Gastroesophageal sphincter (tissue), 4 donors: ENCODE results near the gene NPDC1. TPM values are rescaled to one million over a fixed set of nuclear protein-coding genes. Genes with fewer than 3 reads are reported as not detected.

Experiments used
- ATAC-seq: fragments of 150-250 bp; one replicate; pipeline ENCODE4 v1.9.1; 2016; ENCODE audit warnings: mild to moderate bottlenecking, moderate library complexity
- H3K27ac ChIP-seq, 4 donors: fragments of 200-600 bp; sonication (generic) in 3 of 4; 1 replicate in 3 of 4; 2 replicates in 1 of 4; pipeline ENCODE4 v1.5.1; 2016 to 2019
- H3K27me3 ChIP-seq: fragments of 200-600 bp; sonication (generic); one replicate; pipeline ENCODE4 v1.5.1; 2019
- H3K36me3 ChIP-seq, 2 donors: fragments of 200-600 bp; sonication (generic); one replicate each; pipeline ENCODE4 v1.5.1; 2019; ENCODE audit warnings: control low read depth in 1 of 2
- H3K4me1 ChIP-seq, 3 donors: fragments of 200-600 bp; sonication (generic); 1 replicate in 2 of 3; 2 replicates in 1 of 3; pipeline ENCODE4 v1.5.1; 2016 to 2019; ENCODE audit warnings: control low read depth in 2 of 3
- H3K4me3 ChIP-seq, 2 donors: fragments of 200-600 bp; sonication (generic); one replicate each; pipeline ENCODE4 v1.5.1; 2019; ENCODE audit warnings: mild to moderate bottlenecking in 1 of 2, moderate library complexity in 1 of 2
- H3K9me3 ChIP-seq, 3 donors: fragments of 200-600 bp; sonication (generic); one replicate each; pipeline ENCODE4 v1.5.1; 2017 to 2019; ENCODE audit warnings: control low read depth in 2 of 3
- EP300 ChIP-seq: sonication (generic); formaldehyde crosslinking; IDR thresholded peaks from one replicate; pipeline ENCODE4 v1.6.1; 2017; ENCODE audit warnings: antibody characterized with exemption, mild to moderate bottlenecking
- POLR2A ChIP-seq, 2 donors: fragments of 450-650 bp; IDR thresholded peaks; one replicate each; pipeline ENCODE4 v1.6.1; 2017; ENCODE audit warnings: antibody characterized with exemption in 2 of 2, mild to moderate bottlenecking in 2 of 2, moderate library complexity in 1 of 2
- POLR2AphosphoS5 ChIP-seq: sonication (generic); formaldehyde crosslinking; IDR thresholded peaks from one replicate; pipeline ENCODE4 v1.6.1; 2017; ENCODE audit warnings: antibody characterized with exemption
- WGBS, 2 donors: methylation state at CpG; one replicate each; pipeline ENCODE4 v1.1.5; 2018; ENCODE audit warnings: low coverage in 1 of 2; 5-methylcytosine and 5-hydroxymethylcytosine counted together
- total RNA-seq, 4 donors: library from RNA; depleted of rRNA; stranded (reverse); fragments of >200 nt; gene quantifications; one replicate each; pipeline ENCODE4 v1.1.0, GENCODE V29; 2016
- TF ChIP-seq, protein P1 (sequence below), 4 experiments: fragments of 200-600 bp in 2 of 4; fragments of 450-650 bp in 2 of 4; sonication (generic) in 1 of 4; IDR thresholded peaks; one replicate each; pipeline ENCODE4 v1.5.1; 2017 to 2019; ENCODE audit warnings: antibody characterized with exemption in 4 of 4, mild to moderate bottlenecking in 2 of 4, moderate library complexity in 2 of 4

The NPDC1 gene
- total RNA-seq, 4 donors from 2014 or later, result 50.4 to 69.9 (median 59.5) TPM

DNA sequence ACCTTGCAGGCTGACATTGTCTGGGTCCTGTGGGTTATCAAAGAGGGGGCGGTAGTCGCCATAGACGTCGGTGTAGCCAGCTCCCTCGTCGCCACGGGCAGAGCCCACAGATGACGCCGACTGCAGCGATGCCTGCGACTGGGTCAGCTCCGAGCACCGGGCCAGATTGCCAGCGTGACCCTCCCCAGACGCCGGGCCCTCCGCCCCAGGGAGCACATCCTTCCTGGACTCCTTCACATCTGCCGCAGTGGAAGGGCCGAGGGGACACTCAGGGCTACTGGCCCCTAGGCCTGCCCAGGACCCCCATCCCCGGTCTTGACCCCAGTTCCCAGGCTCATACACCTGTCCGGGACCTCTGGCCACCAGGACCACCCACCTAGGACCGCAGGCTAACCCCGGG is 31.8 kb downstream of the NPDC1 start:
- Histone ChIP-seq H3K27me3 (no peaks in the 10 kb centered on the region), H3K27ac (no peak overlapping the region), H3K4me1 (no peaks in the 10 kb centered on the region), H3K36me3 (peaks cover 0 to 100% of the 10 kb centered on the region in 2 donors), H3K9me3 (no peaks in the 10 kb centered on the region), H3K4me3 (no peak overlapping the region)
- no peak for TF ChIP-seq EP300
- TF ChIP-seq POLR2AphosphoS5, result no peak
- TF ChIP-seq POLR2A (IDR thresholded peaks at IDR 0.05), result no peak
- TF ChIP-seq, protein P1, sequence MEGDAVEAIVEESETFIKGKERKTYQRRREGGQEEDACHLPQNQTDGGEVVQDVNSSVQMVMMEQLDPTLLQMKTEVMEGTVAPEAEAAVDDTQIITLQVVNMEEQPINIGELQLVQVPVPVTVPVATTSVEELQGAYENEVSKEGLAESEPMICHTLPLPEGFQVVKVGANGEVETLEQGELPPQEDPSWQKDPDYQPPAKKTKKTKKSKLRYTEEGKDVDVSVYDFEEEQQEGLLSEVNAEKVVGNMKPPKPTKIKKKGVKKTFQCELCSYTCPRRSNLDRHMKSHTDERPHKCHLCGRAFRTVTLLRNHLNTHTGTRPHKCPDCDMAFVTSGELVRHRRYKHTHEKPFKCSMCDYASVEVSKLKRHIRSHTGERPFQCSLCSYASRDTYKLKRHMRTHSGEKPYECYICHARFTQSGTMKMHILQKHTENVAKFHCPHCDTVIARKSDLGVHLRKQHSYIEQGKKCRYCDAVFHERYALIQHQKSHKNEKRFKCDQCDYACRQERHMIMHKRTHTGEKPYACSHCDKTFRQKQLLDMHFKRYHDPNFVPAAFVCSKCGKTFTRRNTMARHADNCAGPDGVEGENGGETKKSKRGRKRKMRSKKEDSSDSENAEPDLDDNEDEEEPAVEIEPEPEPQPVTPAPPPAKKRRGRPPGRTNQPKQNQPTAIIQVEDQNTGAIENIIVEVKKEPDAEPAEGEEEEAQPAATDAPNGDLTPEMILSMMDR (IDR thresholded peaks at IDR 0.05), result no peak
- no CpG with 5 or more reads among the region's 23 CpGs for WGBS, 2 donors
- no peak for ATAC-seq

DNA sequence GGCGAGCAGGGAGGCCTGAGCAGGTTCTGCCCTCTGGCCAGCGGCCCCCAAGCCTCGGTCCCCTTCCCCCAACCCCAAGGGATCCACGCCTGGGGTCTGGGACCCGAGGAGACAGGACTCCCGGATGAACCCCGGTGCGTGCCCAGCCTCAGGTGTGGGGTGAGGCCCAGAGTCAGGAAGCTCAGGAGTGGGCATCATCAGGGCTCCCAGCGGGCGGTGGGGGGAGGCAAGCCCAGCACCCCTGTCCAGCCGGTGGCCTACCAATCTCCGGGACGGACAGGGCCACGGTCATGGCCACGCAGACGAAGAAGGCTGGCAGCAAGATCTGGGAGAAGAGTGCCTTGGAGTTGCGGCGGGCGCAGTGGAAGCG is 32.4 kb downstream of the NPDC1 start:
- no peaks in the 10 kb centered on the region for H3K27me3 ChIP-seq
- TF ChIP-seq POLR2AphosphoS5 (no peak), EP300 (no peak), POLR2A (IDR thresholded peaks at IDR 0.05) (no peak)
- TF ChIP-seq, protein P1 (IDR thresholded peaks at IDR 0.05), result no peak
- no peak overlapping the region for H3K4me3 ChIP-seq
- H3K4me1 ChIP-seq, result no peaks in the 10 kb centered on the region
- no peak overlapping the region for H3K27ac ChIP-seq
- ATAC-seq, result no peak
- H3K36me3 ChIP-seq, result peaks cover 0 to 100% of the 10 kb centered on the region in 2 donors
- no CpG with 5 or more reads among the region's 20 CpGs for WGBS, 2 donors
- no peaks in the 10 kb centered on the region for H3K9me3 ChIP-seq

DNA sequence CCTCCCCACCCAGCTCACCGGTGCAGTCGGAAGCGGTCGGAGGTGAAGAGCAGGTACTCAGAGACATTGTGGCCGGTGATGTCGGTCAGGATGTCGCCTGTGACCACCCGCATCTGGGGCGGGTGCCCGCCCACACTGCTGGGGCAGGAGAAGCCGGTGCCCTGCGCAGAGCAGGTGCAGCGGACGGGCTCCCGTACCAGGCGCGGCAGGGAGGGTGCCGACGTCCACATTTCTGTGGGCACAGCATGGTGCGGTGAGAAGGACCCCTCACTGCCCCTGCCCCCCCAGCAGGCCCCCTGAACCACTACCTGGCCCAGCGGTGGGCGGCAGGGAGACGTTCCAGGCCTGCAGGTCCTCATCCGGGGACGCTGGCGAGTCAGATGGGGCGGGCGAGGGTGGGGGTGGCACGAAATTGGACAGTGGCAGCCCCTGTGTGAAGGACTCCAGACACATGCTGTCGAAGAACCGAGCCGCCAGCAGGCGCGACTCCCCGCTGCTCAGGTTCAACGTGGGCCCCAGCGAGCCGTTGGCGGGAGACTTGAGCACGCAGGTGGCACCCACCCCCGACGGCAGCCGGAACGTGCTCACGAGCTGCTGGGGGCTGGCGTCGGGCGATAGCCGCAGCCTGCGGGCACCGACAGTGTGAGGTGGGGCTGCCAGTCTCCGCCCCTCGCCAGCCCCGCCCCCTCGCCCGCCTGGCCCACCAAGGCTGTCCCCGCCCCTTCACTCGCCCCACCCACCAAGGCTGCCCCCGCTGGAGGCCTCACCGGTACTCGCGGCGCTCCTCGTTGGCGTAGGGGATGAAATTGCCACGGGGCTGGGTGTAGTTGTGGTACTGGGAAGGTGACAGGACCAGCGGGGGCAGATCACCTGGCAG is 33.0 kb downstream of the NPDC1 start:
- peaks cover 0 to 100% of the 10 kb centered on the region in 2 donors for H3K36me3 ChIP-seq
- 52 to 90% methylated on average over 2 to 4 of the region's 67 CpGs for WGBS, 2 donors
- peaks cover 0 to 3% (median 0%) of the 10 kb centered on the region in 3 donors for H3K4me1 ChIP-seq
- TF ChIP-seq EP300 (no peak), POLR2A (IDR thresholded peaks at IDR 0.05) (no peak), POLR2AphosphoS5 (no peak)
- TF ChIP-seq, protein P1 (IDR thresholded peaks at IDR 0.05), result no peak
- no peaks in the 10 kb centered on the region for H3K27me3 ChIP-seq
- no peak overlapping the region for H3K27ac ChIP-seq
- no peaks in the 10 kb centered on the region for H3K9me3 ChIP-seq
- ATAC-seq, result no peak
- H3K4me3 ChIP-seq, result no peak overlapping the region

DNA sequence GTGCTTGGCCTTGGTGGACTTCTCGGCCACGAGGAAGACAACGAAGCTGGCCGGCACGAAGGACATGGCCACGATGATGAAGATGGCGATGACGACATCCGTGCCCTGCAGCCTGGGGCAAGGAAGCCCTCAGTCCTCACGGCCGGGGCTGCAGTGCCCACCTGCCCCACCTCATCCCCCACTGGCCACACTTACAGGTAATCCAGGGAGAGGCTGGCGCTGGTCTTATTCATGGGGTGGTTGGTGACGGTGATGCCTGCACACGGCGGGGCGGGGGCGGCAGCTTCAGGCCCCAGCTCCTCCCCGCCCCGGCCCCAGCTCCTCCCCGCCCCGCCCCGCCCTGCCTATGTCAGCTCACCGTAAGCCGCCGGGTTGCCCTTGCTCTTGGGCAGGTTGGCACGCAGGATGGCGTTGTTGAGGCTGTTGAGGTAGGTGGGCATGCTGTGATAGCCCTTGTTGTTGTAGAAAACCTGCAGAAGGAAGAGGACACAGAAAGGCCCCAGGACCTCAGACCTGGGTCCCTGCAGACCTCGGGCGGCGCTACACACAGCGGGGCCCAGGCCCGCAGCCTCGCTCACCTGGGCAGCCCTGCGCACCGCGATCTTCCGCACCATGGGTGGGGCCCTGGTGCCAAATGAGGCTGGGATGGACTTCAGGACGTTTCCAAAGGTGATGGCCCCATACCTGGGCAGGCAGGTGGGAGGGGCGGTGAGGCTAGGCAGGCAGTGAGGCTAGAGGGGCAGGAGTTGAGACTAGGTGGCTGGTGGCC is 33.9 kb downstream of the NPDC1 start:
- Histone ChIP-seq H3K36me3 (peaks cover 0 to 98% of the 10 kb centered on the region in 2 donors), H3K27ac (no peak overlapping the region), H3K4me1 (peaks cover 0 to 12% (median 5%) of the 10 kb centered on the region in 3 donors), H3K4me3 (no peak overlapping the region), H3K9me3 (no peaks in the 10 kb centered on the region), H3K27me3 (no peaks in the 10 kb centered on the region)
- ATAC-seq, result no peak
- WGBS, 2 donors, result 89 to 93% methylated on average over 3 of the region's 39 CpGs
- TF ChIP-seq, protein P1 (IDR thresholded peaks at IDR 0.05), result no peak
- TF ChIP-seq POLR2A (IDR thresholded peaks at IDR 0.05) (no peak), POLR2AphosphoS5 (no peak), EP300 (no peak)
